Right renal cortex interstitium (tissue), 3 donors: Measurements from ENCODE around the gene ZNF24. TPM values are rescaled to one million over a fixed set of nuclear protein-coding genes. Genes with fewer than 3 reads are reported as not detected.
A peak's percentile ranks its signal among the peaks of the same experiment; 100 is the strongest.

Experiments used
- DNase-seq, 3 donors: peaks; one replicate each; pipeline ENCODE4 v3.0.0-alpha.2; 2013; ENCODE audit warnings: low read depth in 3 of 3, low spot score in 2 of 3
- polyA plus RNA-seq, 3 donors: library from polyadenylated mRNA; unstranded; fragments of 120-200 nt; gene quantifications; one replicate each; pipeline ENCODE4 v1.2.1, GENCODE V29; 2013; ENCODE audit not compliant: insufficient read length in 3 of 3

The ZNF24 gene
- polyA plus RNA-seq, 3 donors: 81.3 to 85.8 (median 85.1) TPM

DNA sequence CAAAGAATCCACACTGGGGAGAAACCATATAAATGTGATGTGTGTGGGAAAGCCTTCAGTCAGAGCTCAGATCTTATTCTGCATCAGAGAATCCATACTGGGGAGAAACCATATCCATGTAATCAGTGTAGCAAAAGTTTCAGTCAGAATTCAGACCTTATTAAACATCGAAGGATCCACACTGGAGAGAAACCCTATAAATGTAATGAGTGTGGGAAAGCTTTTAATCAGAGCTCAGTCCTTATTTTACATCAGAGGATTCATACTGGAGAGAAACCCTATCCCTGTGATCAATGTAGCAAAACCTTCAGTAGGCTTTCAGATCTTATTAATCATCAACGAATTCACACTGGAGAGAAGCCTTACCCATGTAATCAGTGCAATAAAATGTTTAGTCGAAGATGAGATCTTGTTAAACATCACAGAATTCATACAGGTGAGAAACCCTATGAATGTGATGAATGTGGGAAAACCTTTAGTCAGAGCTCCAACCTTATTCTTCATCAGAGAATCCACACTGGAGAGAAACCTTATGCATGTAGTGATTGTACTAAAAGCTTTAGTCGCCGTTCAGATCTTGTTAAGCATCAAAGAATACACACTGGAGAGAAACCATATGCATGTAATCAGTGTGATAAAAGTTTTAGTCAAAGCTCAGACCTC, 37.5 kb downstream of the ZNF24 start:
- DNase-seq: no peak

DNA sequence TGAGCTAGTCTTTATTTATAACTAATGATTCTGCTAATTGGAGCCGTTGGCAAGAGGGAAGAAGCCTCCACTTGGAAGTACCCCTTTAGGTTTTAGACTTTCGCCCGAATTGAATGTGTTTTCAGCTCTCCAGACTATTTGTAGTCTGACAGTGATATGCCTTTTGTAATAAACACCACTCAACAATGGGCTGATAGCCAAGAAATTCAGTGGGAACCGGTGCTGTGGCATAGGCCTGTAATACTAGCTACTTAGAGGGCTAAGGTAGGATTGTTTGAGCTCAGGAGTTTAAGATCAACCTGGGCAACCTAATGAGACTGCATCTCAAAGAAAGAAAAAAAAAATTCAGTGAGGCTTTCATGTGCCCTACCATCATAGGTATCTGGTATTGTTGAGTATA, 40.6 kb downstream of the ZNF24 start:
- DNase-seq: no peak

DNA sequence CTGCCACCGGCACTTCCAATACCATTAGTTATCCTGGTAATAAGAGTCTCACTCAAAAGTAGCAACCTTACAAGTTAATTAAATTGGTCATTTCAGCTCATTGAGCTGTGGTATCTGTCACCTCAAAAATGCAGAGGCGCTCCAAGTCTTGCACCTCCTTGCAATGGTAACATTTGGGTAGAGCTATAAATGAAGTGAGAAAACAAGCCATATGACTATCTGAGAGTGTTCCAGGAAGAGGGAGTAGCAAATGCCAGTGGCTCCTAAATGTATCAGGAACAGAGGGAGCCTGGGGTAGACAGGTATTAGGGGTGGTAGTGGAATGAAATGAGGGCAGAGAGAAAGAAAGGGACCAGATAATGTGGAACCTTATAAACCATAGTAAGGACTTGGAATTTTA, 48.2 kb downstream of the ZNF24 start:
- no peak for DNase-seq

DNA sequence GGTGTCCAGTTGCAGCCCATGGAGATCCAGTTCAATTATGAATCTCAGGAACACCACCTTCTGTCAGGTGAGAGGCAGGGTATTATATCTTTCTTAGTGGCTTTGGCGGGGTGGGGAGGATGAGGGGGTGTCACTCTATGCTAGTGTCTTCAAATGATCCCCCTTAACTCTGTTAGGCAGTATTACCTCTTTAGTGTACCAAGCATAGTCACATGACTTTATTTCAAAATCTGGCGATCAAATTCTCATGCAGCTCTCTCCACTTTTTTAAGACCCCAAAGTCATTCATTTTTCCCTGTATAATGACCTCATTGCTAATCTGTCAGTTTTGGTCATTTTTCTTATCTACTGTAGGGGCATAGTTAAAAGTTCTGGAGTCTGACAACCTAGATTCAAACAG, 53.1 kb downstream of the ZNF24 start:
- DNase-seq: no peak

DNA sequence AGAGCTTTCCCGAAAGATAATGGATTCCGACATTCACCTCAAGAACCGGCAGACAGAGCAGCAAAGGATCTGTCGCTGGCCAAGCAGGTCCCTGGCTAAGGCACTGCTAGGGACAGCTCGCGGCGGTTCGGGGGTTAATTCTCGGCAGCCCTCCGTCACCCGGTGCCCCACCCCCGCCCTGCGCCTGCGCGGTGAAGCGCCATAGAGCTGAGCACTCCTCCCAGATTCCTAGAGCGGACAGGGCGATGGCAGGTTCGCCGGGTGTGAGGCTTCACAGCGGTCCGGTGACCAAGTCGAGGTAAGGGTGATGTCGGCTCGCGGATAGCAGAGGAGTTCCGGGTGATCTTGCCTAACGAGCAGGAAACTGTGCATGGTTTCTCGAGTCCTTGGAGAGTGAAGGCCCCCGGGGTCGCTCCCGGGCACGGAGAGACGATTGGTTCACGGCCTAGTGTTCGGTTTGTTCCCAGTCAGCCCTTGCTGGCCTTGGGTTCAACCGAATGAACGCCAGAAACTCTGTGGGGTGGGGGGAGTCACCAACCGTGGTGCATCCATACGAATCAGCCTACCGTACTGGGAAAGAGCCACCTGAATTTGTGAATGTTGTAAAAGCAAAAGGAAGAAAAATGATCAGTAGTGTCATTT, 54.0 kb downstream of the ZNF24 start, which contains the start of gene ZSCAN30:
TSS of gene ZSCAN30 (minus strand) at position 136 of the 642 bp plus-strand sequence. CDS start 25,877 bp downstream, outside the sequence.
- DNase-seq: peak; percentile 90

DNA sequence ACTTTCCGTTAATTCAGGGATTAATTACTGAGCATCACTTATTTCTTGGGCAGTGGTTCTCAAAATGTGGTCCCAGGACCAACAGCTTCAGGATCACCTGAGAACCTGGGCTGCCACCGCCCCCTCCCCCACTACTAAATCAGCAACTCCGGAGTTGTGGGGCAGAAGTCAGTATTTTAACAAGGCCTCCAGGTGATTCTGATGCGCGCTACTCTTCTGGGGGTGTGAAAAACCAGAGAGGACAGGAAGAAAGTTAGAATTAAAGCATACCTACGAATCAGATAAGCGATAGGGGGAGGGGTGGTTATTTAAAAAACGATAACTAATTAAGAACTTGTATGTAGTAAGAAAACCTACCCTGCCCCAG, 54.5 kb downstream of the ZNF24 start:
- no peak for DNase-seq

DNA sequence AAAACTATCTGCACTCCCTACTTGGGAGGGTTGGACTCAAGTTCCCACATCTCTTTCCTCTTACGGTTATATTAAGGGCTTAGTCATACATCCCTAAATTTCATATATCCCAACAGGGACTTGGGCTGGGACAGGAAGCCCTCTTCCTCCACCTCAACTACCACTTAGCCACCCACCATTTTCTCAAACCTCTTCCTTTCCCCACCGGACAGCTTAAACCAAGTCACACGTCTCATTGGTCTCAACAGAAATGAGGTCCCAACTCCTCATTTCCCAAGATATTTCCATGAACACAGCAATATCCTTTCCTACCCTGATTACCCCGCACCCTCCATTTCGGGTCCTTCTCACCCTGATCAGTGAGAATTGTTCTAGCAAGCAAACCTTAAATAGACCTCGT, 54.9 kb downstream of the ZNF24 start:
- DNase-seq: no peak

DNA sequence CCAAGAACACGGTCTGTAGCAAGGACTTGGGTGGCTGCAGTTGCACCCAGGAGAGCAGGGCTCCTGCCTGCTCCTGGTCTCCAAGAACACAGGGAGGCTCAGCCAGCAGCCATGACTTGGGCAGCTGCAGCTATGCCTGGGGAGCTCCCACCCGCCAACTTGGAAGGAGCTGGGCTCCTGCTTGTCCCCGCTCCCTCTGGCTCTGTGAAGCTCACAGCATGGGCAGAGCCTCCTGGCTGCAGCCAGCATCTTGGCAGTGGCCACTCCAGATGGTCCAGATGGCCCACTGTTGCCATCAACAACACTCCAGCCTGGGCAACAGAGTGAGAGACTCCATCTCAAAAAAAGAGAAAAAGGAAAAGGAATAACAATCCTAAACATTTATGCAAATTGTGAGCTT, 59.4 kb downstream of the ZNF24 start:
- no peak for DNase-seq

DNA sequence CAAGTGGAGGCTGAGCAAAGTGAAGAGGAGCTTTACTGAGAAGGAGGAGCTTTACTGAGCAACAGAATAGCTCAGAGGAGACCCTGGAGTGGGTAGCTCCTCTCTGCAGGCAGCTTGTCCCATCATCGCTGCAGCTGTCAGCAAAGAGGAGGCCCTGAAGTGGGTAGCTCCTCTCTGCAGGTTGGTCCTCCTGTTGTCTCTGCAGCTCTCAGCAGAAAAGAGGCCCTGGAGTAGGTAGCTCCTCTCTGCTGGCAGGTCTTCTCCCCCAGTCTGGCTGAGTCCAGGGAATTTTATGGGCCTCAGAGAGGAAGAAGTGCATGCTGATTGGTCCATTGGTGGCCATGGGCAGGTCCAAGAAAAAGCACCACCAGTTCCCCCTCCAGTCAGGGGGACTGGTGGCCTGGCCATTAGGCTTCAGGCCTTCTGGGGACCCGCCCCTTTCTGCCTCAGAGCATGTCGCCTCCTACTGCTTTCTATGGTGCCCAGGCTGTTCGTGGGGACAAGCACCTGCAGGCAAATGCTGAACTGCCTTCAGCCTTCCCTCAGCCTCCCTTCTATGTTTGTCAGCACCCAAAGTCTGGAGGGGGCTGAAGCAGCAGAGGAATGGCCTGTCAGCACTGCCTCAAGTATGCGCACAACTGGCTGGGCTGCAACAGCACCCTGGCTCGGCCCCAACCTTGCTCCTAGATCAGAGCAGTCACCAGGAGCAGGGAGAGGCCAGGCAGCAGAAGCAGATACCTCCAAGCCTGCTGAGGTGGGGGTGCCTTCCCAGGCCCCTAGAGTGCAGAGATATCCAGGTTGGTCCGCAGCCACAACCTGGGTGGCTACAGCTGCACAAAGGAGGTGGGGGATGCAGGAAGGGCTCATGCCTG, 60.1 kb downstream of the ZNF24 start:
- DNase-seq: no peak

DNA sequence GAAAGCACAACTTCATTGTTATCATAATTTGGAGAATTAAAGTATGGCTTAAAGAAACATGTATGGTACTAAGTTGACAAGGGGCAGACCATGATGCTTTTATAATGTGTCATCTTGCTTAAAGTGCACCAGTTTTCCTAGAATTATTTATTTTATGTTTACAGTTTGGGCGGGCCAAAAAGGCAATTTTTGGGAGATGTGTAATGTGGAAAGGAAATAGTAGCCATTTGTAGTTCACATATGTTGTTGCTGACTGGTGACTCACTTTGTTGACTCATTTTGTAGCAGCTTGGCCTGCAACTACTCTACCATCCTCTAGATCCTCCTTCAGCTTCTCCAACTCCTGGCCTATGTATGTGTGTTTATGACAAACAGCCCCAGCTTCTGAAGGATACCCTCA, 61.9 kb downstream of the ZNF24 start:
- DNase-seq: no peak

Other genes starting within 250 kb of the ZNF24 start
- gene ZNF397, start 103.4 kb downstream of the ZNF24 start, polyA plus RNA-seq: 10 to 100 TPM; 50.1 to 52.9 (median 50.3) TPM
- 10 to 100 TPM; 31.8 to 38.6 (median 34.5) TPM for gene ZSCAN30, start 54.2 kb downstream of the ZNF24 start, polyA plus RNA-seq
- gene ZNF396, start 32.9 kb upstream of the ZNF24 start, polyA plus RNA-seq: 1 to 10 TPM; 6.1 to 7.2 (median 7.0) TPM
- 10 to 100 TPM; 24.5 to 28.3 (median 27.9) TPM for gene INO80C, start 153.5 kb upstream of the ZNF24 start, polyA plus RNA-seq
- 10 to 100 TPM; 69.3 to 79.7 (median 76.5) TPM for gene GALNT1, start 237.3 kb upstream of the ZNF24 start, polyA plus RNA-seq